ENCODE results near the gene OTX1.

- TF ChIP-seq CTCF (IDR thresholded peaks at IDR 0.05; ENCODE audit: control extremely low read depth in 1 of 3, insufficient read depth in 1 of 3, low read depth in 1 of 3, low read length in 3 of 3) (no peak), POLR2AphosphoS5 (IDR thresholded peaks at IDR 0.05; ENCODE audit: low read depth, low read length) (no peak), GABPA (IDR thresholded peaks at IDR 0.05; ENCODE audit: borderline replicate concordance, insufficient read depth, low read length) (no peak), HDAC6 (IDR thresholded peaks at IDR 0.05; ENCODE audit: low read depth, low read length) (no peak), POLR2A (IDR thresholded peaks at IDR 0.05; ENCODE audit: control extremely low read depth in 1 of 2, low read depth in 2 of 2, low read length in 2 of 2) (no peak), EP300 (IDR thresholded peaks at IDR 0.05; ENCODE audit: borderline replicate concordance in 1 of 2, low read depth in 2 of 2, low read length in 2 of 2) (no peak), NRF1 (IDR thresholded peaks at IDR 0.05; ENCODE audit: low read depth, low read length) (no peak), CREB1 (IDR thresholded peaks at IDR 0.05) (no peak), JUND (IDR thresholded peaks at IDR 0.05; ENCODE audit: low read length) (no peak), EZH2 (IDR thresholded peaks at IDR 0.05; ENCODE audit: low read depth, low read length, severe bottlenecking) (no peak), ATF2 (IDR thresholded peaks at IDR 0.05; ENCODE audit: low read length) (no peak)
These were observed 53.9 kb downstream of the OTX1 start for GRCh38 chr2:63104482-63104881.

All from H1 (cell line).